Suprapubic skin (tissue), 3 donors: ENCODE results near the gene TMEM88.

Experiments
- CTCF ChIP-seq, 2 donors: fragments of 200-600 bp in 1 of 2; fragments of 450-650 bp in 1 of 2; sonication (generic) in 1 of 2; IDR thresholded peaks; one replicate each; pipeline ENCODE4 v1.5.1; 2016 to 2019; ENCODE audit warnings: antibody characterized with exemption in 2 of 2, mild to moderate bottlenecking in 1 of 2, moderate library complexity in 1 of 2
- EP300 ChIP-seq: sonication (generic); formaldehyde crosslinking; IDR thresholded peaks from one replicate; pipeline ENCODE4 v1.6.1; 2017; ENCODE audit warnings: antibody characterized with exemption
- POLR2A ChIP-seq, 2 donors: fragments of 450-650 bp; IDR thresholded peaks; one replicate each; pipeline ENCODE4 v1.6.1; 2017; ENCODE audit warnings: antibody characterized with exemption in 2 of 2, mild to moderate bottlenecking in 2 of 2, moderate library complexity in 2 of 2

GRCh38 chr17:7856011-7856810, 1.3 kb downstream of the TMEM88 start:
- no peak for TF ChIP-seq CTCF (IDR thresholded peaks at IDR 0.05)
- no peak for TF ChIP-seq EP300
- no peak for TF ChIP-seq POLR2A (IDR thresholded peaks at IDR 0.05)
